ENCODE measurements around the gene NAALADL2. TPM values are rescaled to one million over a fixed set of nuclear protein-coding genes. Genes with fewer than 3 reads are reported as not detected.
A peak's percentile ranks its signal among the peaks of the same experiment; 100 is the strongest.

NAALADL2 gene
- total and polyA plus RNA-seq, 2 donors (not counting 1 experiment from before 2014, with no cell fraction given): 8.8 to 11.6 TPM

- Histone ChIP-seq H3K36me3 (ENCODE audit: control insufficient read depth, insufficient read depth, low read length) (no peaks in the 10 kb centered on the region), H3K4me3 (replicated peaks in 1 of 4; ENCODE audit: control extremely low read depth in 1 of 4, insufficient read depth in 1 of 4, low read depth in 3 of 4, low read length in 4 of 4) (no peak overlapping the region), H3K4me1 (ENCODE audit: control insufficient read depth, extremely low read depth, insufficient read depth, low read length) (no peaks in the 10 kb centered on the region), H3K9ac (ENCODE audit: insufficient read depth, low read length) (no peak overlapping the region), H2AFZ (ENCODE audit: low read length) (no peak overlapping the region), H3K79me2 (ENCODE audit: control insufficient read depth, insufficient read depth, low read length) (no peaks in the 10 kb centered on the region), H3K27me3 (ENCODE audit: control insufficient read depth, insufficient read depth, low read length) (no peaks in the 10 kb centered on the region), H3K27ac (ENCODE audit: insufficient read depth, low read length) (no peak overlapping the region), H3K9me3 (ENCODE audit: control insufficient read depth, insufficient read depth, low read depth, low read length) (no peaks in the 10 kb centered on the region), H3K4me2 (ENCODE audit: extremely low read depth, insufficient read depth, low read length) (no peak overlapping the region), H4K20me1 (ENCODE audit: control insufficient read depth, extremely low read depth, insufficient read depth, low read length) (no peaks in the 10 kb centered on the region)
- no peak for TF ChIP-seq CTCF (conservative IDR thresholded peaks at IDR 0.05 in 1 of 2, IDR thresholded peaks at IDR 0.05 in 1 of 2; ENCODE audit: low read depth in 1 of 2, low read length in 2 of 2)
- no peak for TF ChIP-seq EZH2 (IDR thresholded peaks at IDR 0.05; ENCODE audit: low read length, missing control alignments)
- DNase-seq (ENCODE audit: low read depth in 2 of 2): peak in 1 of 2 donors; percentile 15
Measured at GRCh38 chr3:175695251-175695650, 836.1 kb downstream of the NAALADL2 start.

- Histone ChIP-seq H3K4me3 (replicated peaks in 1 of 4; ENCODE audit: control extremely low read depth in 1 of 4, insufficient read depth in 1 of 4, low read depth in 3 of 4, low read length in 4 of 4) (no peak overlapping the region), H3K4me1 (ENCODE audit: control insufficient read depth, extremely low read depth, insufficient read depth, low read length) (no peaks in the 10 kb centered on the region), H3K27me3 (ENCODE audit: control insufficient read depth, insufficient read depth, low read length) (no peaks in the 10 kb centered on the region), H3K9me3 (ENCODE audit: control insufficient read depth, insufficient read depth, low read depth, low read length) (no peaks in the 10 kb centered on the region), H2AFZ (ENCODE audit: low read length) (no peak overlapping the region), H4K20me1 (ENCODE audit: control insufficient read depth, extremely low read depth, insufficient read depth, low read length) (no peaks in the 10 kb centered on the region), H3K9ac (ENCODE audit: insufficient read depth, low read length) (no peak overlapping the region), H3K36me3 (ENCODE audit: control insufficient read depth, insufficient read depth, low read length) (no peaks in the 10 kb centered on the region), H3K79me2 (ENCODE audit: control insufficient read depth, insufficient read depth, low read length) (no peaks in the 10 kb centered on the region), H3K27ac (ENCODE audit: insufficient read depth, low read length) (no peak overlapping the region), H3K4me2 (ENCODE audit: extremely low read depth, insufficient read depth, low read length) (no peak overlapping the region)
- TF ChIP-seq CTCF (conservative IDR thresholded peaks at IDR 0.05 in 1 of 2, IDR thresholded peaks at IDR 0.05 in 1 of 2; ENCODE audit: low read depth in 1 of 2, low read length in 2 of 2) (no peak), EZH2 (IDR thresholded peaks at IDR 0.05; ENCODE audit: low read length, missing control alignments) (no peak)
- no peak for DNase-seq (ENCODE audit: low read depth in 2 of 2)
Measured at GRCh38 chr3:175702956-175703355, 843.8 kb downstream of the NAALADL2 start.

- no peak for TF ChIP-seq EZH2 (IDR thresholded peaks at IDR 0.05; ENCODE audit: low read length, missing control alignments)
- TF ChIP-seq CTCF (conservative IDR thresholded peaks at IDR 0.05 in 1 of 2, IDR thresholded peaks at IDR 0.05 in 1 of 2; ENCODE audit: low read depth in 1 of 2, low read length in 2 of 2): no peak
- Histone ChIP-seq H3K9ac (ENCODE audit: insufficient read depth, low read length) (no peak overlapping the region), H3K27me3 (ENCODE audit: control insufficient read depth, insufficient read depth, low read length) (no peaks in the 10 kb centered on the region), H2AFZ (ENCODE audit: low read length) (no peak overlapping the region), H3K9me3 (ENCODE audit: control insufficient read depth, insufficient read depth, low read depth, low read length) (no peaks in the 10 kb centered on the region), H3K4me2 (ENCODE audit: extremely low read depth, insufficient read depth, low read length) (no peak overlapping the region), H3K4me1 (ENCODE audit: control insufficient read depth, extremely low read depth, insufficient read depth, low read length) (no peaks in the 10 kb centered on the region), H3K79me2 (ENCODE audit: control insufficient read depth, insufficient read depth, low read length) (no peaks in the 10 kb centered on the region), H3K27ac (ENCODE audit: insufficient read depth, low read length) (no peak overlapping the region), H4K20me1 (ENCODE audit: control insufficient read depth, extremely low read depth, insufficient read depth, low read length) (no peaks in the 10 kb centered on the region), H3K4me3 (replicated peaks in 1 of 4; ENCODE audit: control extremely low read depth in 1 of 4, insufficient read depth in 1 of 4, low read depth in 3 of 4, low read length in 4 of 4) (no peak overlapping the region), H3K36me3 (ENCODE audit: control insufficient read depth, insufficient read depth, low read length) (no peaks in the 10 kb centered on the region)
- peak in 1 of 2 donors; percentile 18 for DNase-seq (ENCODE audit: low read depth in 2 of 2)
Measured at GRCh38 chr3:175704366-175705055, 845.4 kb downstream of the NAALADL2 start.
